H7 (cell line): Measurements from ENCODE around the gene ASIC4. TPM values are rescaled to one million over a fixed set of nuclear protein-coding genes. Genes with fewer than 3 reads are reported as not detected.

Experiments
- DNase-seq: peaks from one replicate; pipeline ENCODE4 v3.0.0; 2012
- H3K27me3 ChIP-seq: 2 replicates; pipeline ENCODE4 v1.6.0; 2011; ENCODE audit warnings: mild to moderate bottlenecking, low read length; ENCODE audit not compliant: control insufficient read depth, insufficient read depth
- H3K36me3 ChIP-seq: replicated peaks from 2 replicates; pipeline ENCODE4 v1.5.1; 2011; ENCODE audit warnings: low read length; ENCODE audit not compliant: control insufficient read depth, insufficient read depth
- H3K4me3 ChIP-seq: 2 replicates; pipeline ENCODE4 v1.5.1; 2011; ENCODE audit warnings: low read depth, mild to moderate bottlenecking, control low read depth, low read length, moderate library complexity; ENCODE audit not compliant: insufficient read depth
- total RNA-seq: library from RNA; depleted of rRNA; stranded (reverse); fragments of >200 nt; shearing (Covaris generic); gene quantifications from 2 replicates; pipeline ENCODE4 v1.2.3, GENCODE V29; 2014

The ASIC4 gene
- total RNA-seq, 1 experiment from 2014 or later: 0.07 TPM

- H3K4me3 ChIP-seq: no peak overlapping the region
- H3K36me3 ChIP-seq: no peaks in the 10 kb centered on the region
- H3K27me3 ChIP-seq: peaks cover 51% of the 10 kb centered on the region
- peak; percentile 76 for DNase-seq
Measured at GRCh38 chr2:219511547-219512325, 2.5 kb upstream of the ASIC4 start.

- H3K27me3 ChIP-seq: peaks cover 54% of the 10 kb centered on the region
- no peaks in the 10 kb centered on the region for H3K36me3 ChIP-seq
- DNase-seq: peak; percentile 80
- no peak overlapping the region for H3K4me3 ChIP-seq
Measured at GRCh38 chr2:219512524-219513216, 1.6 kb upstream of the ASIC4 start.

- peak; percentile 72 for DNase-seq
- no peaks in the 10 kb centered on the region for H3K36me3 ChIP-seq
- H3K4me3 ChIP-seq: no peak overlapping the region; the same call in 1 of the 2 replicates
- H3K27me3 ChIP-seq: peaks cover 59% of the 10 kb centered on the region
Measured at GRCh38 chr2:219513787-219514186, 495 bp upstream of the ASIC4 start.

- H3K27me3 ChIP-seq: peaks cover 59% of the 10 kb centered on the region
- H3K4me3 ChIP-seq: no peak overlapping the region
- DNase-seq: no peak
- H3K36me3 ChIP-seq: no peaks in the 10 kb centered on the region
Measured at GRCh38 chr2:219514836-219515235, 554 bp downstream of the ASIC4 start.

GRCh38 chr2:219515874-219516629 is 1.8 kb downstream of the ASIC4 start:
- no peaks in the 10 kb centered on the region for H3K36me3 ChIP-seq
- DNase-seq: no peak
- no peak overlapping the region for H3K4me3 ChIP-seq
- H3K27me3 ChIP-seq: peaks cover 57% of the 10 kb centered on the region

GRCh38 chr2:219516888-219517287 is 2.6 kb downstream of the ASIC4 start:
- no peak for DNase-seq
- H3K27me3 ChIP-seq: peaks cover 51% of the 10 kb centered on the region

GRCh38 chr2:219517954-219518778 is 3.9 kb downstream of the ASIC4 start:
- Histone ChIP-seq H3K4me3 (no peak overlapping the region), H3K36me3 (no peaks in the 10 kb centered on the region), H3K27me3 (peaks cover 39% of the 10 kb centered on the region)
- peak; percentile 57 for DNase-seq

More at GRCh38 chr2:219516888-219517287, 2.6 kb downstream of the ASIC4 start:
- H3K36me3 ChIP-seq: no peaks in the 10 kb centered on the region
- H3K4me3 ChIP-seq: no peak overlapping the region

GRCh38 chr2:219519526-219519916 is 5.2 kb downstream of the ASIC4 start:
- no peak for DNase-seq
- peaks cover 25% of the 10 kb centered on the region for H3K27me3 ChIP-seq

GRCh38 chr2:219520079-219520478 is 5.8 kb downstream of the ASIC4 start:
- Histone ChIP-seq H3K27me3 (peaks cover 20% of the 10 kb centered on the region), H3K36me3 (no peaks in the 10 kb centered on the region), H3K4me3 (no peak overlapping the region)
- DNase-seq: peak; percentile 65

More at GRCh38 chr2:219519526-219519916, 5.2 kb downstream of the ASIC4 start:
- Histone ChIP-seq H3K36me3 (no peaks in the 10 kb centered on the region), H3K4me3 (no peak overlapping the region)

GRCh38 chr2:219521066-219521880 is 7.0 kb downstream of the ASIC4 start:
- peak; percentile 97 for DNase-seq
- Histone ChIP-seq H3K27me3 (peaks cover 12% of the 10 kb centered on the region), H3K4me3 (no peak overlapping the region), H3K36me3 (no peaks in the 10 kb centered on the region)

- peaks cover 9% of the 10 kb centered on the region for H3K27me3 ChIP-seq
- H3K4me3 ChIP-seq: peak overlapping the region; percentile 42
- H3K36me3 ChIP-seq: no peaks in the 10 kb centered on the region
- DNase-seq: peak; percentile 98
Measured at GRCh38 chr2:219522111-219523030, 8.1 kb downstream of the ASIC4 start.

- Histone ChIP-seq H3K4me3 (peak overlapping the region; percentile 42), H3K36me3 (no peaks in the 10 kb centered on the region), H3K27me3 (peaks cover 6% of the 10 kb centered on the region)
- peak; percentile 88 for DNase-seq
Measured at GRCh38 chr2:219523031-219523671, 8.9 kb downstream of the ASIC4 start.
